Globus pallidus (tissue), 1 donor: ENCODE results near the gene GANC.
A peak's percentile ranks its signal among the peaks of the same experiment; 100 is the strongest.

Experiments
- DNase-seq: peaks from one replicate; pipeline ENCODE4 v3.0.0-alpha.2; 2015; ENCODE audit warnings: low spot score

GANC gene

DNA sequence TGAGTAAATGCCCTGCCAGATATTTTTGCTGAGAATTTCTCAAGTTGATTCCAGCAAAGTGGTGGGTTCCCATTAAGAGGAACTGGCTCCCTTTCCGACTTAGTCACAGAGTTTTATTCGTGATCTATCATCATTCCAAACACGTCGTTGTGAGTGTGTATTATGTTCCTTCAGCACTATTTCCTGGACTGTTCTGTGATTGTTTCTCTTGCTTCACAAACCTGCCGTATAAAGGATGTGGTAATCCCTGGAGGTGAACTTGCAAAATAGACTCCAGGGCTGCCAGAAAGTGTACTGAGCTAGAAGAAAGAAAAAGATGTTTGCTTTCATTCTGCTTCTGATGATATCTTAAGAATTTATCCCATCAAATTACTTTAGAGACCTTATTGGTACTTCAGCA is 71.8 kb downstream of the GANC start:
- DNase-seq: no peak

DNA sequence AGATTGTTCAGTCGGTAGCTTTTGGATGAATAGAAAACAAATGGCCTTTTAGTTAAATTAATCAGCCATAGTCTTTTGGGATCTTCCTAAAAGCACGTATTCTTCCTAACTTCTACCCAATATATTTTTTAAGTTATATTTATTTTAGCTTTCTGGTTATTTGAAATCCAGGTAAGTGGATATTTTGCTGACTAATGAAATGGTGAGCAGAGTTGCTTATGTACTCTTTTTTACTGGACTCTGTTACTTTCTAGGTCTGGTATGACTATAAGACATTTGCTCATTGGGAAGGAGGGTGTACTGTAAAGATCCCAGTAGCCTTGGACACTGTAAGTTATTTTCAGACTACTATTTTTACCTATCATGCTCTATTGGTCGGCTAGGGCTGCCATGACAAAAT is 72.5 kb downstream of the GANC start:
- DNase-seq: no peak

DNA sequence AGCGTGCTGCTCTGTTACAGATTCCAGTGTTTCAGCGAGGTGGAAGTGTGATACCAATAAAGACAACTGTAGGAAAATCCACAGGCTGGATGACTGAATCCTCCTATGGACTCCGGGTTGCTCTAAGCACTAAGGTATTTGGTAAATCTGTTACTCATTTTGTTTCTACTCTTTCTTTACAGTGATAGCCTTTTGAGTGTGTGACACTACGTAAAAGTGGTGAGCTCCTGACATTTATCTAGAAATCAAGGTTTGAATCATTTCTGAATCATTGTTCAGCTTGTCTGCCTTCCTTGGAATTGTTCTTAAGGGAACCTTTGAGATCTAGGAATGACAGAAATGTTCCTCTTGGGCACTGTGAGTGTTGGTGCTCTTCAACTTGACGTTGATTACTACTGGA is 75.1 kb downstream of the GANC start:
- DNase-seq: no peak

DNA sequence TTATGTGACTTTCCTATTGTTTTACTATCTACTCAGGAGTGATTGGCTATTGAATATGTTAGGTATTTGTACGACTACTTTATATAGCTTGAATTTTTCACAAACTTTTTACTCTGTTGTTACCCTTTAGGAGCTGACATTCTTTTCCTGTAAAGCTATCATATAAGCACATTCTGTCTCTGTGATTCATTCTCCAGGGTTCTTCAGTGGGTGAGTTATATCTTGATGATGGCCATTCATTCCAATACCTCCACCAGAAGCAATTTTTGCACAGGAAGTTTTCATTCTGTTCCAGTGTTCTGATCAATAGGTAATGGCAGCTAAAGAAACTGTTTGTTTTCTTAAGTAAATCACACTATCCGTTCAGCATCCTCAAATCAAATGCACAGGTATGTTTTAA is 76.2 kb downstream of the GANC start:
- no peak for DNase-seq

DNA sequence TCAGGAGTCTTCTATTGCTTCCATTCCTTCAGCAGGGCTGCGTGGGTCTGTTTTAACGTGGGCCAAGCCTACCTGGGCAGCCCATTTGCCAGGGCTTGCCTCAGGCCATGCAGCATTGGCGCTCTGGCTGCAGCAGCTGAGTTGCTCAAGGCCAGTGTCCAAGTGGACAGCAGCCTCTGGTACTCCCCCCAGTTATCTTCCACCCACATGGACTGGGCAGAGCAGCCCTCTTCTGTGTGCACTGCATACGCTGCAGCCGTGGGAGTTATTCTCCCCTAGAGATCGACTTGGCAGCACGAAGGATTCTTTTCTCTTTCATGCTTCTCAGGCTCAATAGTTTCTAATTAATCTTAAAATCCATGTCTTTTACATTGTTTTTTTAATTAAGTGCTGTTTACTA is 79.4 kb downstream of the GANC start:
- no peak for DNase-seq

DNA sequence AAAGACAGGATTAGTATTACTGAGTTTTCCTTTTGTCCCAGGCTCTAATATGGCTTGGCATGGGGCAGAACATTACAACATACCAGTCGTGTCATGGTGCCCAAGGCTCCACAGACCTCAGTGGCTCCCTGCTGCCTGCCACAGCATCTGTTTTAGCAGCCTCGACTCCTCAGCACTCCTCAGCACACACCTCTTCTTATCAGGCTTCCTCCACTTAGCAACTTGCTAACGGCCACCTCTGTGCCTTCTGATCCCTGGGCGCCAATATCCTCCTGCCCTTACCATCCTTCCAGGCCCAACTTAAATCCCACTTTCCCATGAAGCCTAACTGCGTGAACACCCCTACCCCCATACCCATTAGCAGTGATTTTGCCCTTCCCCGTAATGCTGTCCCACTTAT is 80.1 kb downstream of the GANC start:
- no peak for DNase-seq

DNA sequence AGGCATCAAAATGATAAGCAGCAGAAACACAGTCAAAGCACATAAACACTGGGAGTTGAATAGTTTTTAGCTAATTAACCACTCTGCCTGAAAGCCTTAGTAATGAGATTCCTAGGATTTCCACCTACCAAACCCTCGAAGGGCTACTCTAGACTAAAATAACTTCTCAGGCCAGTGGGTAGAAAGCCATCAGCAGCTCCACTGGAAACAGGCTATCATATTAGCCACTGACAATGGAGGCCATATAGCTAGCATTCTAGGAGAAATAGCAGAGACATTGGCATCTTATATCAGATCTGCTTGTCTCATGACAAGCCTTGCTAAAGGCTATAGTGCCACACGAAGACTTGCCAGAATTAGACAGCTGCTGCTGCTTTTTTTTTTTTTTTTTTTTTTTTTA is 81.8 kb downstream of the GANC start:
- DNase-seq: no peak

DNA sequence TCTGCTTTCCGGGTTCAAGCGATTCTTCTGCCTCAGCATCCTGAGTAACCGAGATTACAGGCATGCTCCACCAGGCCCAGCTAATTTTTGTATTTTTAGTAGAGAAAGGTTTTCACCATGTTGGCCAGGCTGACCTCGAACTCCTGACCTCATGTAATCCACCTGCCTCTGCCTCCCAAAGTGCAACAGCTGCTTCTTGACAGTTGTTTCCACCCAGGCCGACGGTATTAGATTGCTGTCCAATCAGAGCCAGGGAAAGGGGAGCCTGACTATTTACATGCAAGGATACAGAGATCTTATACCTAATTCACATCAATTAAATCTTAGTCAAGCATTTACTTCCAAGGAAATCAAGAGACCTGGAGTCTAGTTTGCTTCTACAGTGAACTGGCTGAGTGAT is 82.3 kb downstream of the GANC start:
- DNase-seq: no peak

DNA sequence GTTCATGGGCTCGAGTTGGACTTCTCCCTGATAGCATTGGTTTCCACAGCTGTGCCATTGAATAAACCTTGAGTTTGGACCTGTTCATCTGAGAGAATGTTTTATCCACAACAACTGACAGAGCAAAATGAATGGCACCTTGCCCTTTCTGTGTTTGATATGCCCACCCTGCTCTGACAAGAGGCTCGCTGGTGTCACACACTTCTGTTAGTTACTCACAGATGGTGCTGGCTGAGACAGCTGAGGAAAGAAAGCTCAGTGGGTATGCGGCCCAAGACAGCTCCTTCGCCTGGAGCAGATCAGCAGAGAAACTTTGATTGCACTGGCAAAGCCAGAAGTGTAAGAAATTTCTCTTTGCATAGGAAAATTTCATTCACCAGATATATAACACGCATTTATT is 83.8 kb downstream of the GANC start:
- no peak for DNase-seq

DNA sequence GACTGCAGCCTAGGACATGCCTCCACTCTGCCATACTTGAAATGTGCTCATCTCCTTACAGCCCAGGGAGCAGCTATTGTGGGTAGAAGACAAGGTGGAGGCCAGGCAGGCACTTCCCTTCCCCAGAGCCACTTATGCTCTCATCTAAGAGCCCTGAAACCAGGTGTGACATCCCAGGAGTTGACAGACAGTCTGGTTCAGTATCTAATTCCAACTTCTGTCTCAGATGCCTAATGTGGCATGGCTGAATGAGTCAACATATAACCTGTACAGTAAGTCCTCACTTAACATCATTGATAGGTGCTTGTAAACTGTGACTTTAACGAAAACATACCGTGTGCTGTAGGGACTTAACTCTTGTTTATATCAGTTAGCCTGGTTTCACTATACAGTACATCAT is 85.1 kb downstream of the GANC start:
- no peak for DNase-seq

DNA sequence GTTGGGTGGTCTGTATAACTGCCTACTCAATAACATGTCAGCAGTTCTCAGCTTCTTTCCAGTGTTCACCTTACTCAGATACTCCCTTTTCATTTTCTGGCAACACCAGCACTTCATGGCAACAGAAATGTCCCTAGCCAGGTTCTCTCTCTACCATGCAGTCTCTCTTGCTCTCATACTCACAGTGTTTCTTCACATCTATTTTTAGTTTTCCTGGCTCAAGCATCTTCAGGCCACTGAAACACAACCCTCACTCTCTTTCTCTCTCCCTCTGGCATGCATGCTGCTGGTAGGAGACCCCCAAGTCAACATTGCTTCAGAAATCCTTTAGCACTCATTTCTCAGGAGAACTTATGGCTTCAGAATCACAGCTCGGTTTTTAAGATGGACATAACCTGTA is 86.2 kb downstream of the GANC start, which contains the start of gene CAPN3:
Gene CAPN3, plus strand, starts transcription at position 253 of the 400 bp plus-strand sequence. CDS start 305 bp downstream, outside the sequence.
- no peak for DNase-seq

DNA sequence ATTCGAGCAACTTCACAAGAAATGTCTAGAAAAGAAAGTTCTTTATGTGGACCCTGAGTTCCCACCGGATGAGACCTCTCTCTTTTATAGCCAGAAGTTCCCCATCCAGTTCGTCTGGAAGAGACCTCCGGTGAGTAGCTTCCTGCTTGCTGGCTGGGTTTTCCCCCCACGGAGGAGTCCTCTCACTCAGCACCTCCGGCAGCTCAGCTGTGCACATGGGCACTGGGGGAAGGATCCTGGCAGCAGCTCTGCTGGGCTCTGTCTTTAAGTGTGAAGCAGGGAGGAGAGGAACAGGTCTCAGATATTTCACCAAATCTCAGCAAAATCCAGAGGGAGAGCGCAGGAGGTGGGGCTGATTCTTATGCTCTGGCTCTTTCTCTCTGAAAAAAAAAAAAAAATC is 87.0 kb downstream of the GANC start:
- DNase-seq: no peak

DNA sequence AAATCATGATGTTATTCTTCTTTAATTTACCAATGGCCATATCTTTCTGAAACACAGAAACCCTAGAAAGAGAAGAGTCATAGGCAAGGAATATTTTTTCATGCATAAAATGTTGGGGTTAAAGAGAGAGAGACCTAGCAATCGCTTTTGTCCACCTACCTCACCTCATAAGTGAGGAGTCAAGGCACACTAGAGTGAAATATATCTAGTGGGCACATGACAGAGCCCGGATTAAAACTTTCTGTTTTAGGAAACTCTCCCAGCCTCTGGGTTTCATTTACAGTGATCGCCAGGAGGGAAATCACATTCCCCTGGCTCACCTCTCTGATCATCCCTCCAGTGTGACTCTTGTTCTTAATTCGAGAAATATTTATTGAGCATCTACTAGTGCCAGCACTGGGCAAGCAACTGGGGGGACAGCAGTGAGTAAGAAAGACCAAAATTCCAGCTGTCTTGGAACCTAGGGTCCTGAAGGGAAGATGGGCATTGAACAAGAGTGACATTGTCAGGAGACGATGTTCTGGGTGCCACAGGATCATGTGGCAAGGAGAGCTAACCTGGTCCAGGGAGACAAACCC is 87.6 kb downstream of the GANC start:
- no peak for DNase-seq

DNA sequence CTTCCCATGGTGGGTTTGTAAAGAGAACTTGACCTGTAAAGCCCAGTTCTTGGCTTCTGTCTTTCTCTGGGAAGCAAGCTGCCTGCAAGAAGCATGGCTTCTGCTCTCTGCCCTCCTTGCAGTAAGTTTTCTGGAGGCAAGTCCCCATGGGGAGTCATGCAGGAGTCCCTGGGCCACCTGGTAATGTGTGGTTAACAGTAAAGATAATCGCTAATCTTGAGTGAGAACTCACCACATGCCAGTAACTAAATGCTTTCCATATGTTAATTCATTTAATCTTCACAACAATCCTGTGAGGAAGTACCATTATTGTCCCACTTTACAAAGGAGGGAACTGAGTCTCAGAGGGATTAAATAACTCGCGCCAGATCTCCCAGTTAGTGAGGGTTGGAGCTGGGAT is 90.5 kb downstream of the GANC start:
- no peak for DNase-seq

DNA sequence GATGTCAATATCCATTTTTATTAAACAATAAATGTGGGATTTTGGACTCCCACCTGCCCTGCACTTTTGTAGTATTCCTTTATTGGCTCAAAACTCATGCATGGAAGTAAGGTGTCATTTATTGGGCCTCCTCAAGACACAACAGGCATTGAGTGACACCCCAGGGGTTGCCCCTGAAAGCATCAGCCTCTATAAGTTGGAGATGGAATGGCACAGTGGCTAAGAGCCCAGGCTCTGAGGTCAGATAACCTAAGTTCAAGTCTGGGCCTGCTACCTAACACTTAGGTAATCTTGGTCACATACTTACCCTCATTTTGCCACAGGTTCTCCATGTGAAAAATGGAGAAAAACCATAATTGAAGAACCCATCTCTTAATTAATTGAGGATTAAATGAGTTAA is 90.9 kb downstream of the GANC start:
- no peak for DNase-seq

DNA sequence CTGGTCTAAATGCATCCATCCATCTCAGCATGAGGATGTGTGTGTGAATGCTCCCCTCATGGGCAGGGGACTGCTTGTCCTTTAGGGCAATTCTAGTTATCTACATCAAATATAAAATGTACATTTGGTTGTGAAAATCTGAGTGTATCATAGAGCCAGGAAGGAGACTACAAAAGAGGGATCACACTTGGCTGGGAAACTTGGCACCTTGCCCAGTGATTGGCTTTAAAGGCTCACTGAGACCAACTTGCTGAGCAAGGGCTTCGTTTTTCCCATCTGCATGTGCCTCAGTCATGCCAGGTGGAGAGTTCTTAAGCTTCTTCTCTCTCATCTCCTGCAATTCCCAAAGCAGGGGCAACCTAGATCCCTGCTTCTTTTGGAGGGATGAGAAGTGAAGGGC is 91.5 kb downstream of the GANC start:
- DNase-seq: peak; percentile 15

DNA sequence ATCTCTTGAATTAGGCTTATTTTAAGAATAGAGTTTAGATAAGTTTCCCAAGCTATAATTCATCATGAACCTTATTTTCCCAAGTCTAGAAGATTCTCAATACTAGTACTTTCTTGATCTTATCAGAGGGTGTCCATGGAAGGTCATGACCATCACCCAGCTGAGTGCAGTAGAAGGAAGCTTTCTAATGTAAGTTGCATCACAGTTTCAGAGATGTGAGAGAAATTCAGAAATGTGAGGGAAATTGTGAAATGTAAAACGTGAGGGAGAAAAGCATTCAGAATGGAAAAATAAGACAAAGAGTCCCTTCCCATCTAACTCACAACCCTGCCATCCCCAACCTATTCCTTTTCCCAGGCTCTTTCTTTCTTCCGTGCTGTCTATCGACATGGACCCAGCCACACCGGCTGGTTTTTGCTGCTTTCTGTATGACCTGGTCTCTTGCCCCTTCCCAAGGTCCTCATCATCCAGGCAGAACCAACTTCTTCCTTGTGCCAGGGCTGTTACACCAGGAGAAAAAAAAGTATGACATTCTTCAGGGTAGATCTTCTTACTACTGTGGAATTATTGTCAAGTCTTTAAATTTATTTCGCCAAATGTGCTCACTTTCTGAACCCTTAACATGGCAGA is 93.0 kb downstream of the GANC start:
- no peak for DNase-seq

DNA sequence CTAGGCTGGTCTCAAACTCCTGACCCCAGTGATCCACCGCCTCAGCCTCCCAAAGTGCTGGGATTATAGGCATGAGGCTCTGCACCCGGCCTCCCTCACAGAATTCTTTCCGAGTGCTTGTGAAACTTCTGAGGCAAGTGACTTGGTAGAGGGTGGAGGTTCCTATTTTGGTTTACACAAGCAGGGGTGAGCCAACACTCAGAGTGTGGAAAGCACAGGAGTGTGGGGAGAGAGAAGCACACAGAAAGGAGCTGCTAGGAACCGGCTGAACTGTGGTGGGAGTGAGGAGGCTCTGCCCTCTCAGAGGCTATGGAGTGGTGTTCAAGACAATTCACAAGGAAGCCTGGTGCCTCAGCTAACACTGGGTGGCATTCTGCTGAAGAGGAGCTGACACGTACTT is 94.0 kb downstream of the GANC start:
- DNase-seq: no peak

DNA sequence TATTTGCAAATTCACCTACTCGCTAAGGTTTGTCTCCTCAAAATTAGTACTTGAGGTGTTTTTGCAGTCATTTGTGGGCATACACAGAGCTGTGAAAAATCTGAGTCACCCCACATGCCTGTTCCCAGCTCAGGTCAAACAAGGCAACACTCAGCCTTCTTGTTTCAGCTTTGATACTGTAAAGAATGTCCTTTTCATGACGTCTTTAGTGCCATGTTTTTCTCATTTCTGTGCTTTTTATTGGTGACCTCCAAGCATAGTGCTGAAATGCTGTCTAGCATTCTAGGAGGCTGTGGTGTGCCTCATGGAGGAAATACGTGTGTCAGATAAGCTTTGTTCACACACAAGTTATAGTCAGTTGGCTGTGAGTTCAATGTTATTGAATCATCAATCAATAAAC is 95.1 kb downstream of the GANC start:
- no peak for DNase-seq

DNA sequence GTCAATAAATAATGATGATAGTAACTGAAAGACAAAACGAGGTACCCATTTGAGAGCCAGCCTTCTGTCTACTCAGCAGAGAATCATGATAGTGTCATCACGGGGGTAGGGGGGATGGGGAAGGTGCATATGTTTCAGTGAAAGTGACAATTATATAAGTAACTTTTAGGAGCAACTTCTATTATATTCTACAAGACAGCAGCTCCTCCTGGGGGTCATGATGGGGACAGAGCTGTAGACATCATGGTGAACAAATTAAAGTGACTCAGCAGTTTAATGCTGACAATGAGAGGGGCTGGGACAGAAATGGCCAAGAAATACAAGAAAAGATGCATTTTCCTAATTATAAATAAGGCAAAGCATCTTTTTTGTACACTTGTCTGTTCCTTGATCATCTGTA is 98.1 kb downstream of the GANC start:
- no peak for DNase-seq

DNA sequence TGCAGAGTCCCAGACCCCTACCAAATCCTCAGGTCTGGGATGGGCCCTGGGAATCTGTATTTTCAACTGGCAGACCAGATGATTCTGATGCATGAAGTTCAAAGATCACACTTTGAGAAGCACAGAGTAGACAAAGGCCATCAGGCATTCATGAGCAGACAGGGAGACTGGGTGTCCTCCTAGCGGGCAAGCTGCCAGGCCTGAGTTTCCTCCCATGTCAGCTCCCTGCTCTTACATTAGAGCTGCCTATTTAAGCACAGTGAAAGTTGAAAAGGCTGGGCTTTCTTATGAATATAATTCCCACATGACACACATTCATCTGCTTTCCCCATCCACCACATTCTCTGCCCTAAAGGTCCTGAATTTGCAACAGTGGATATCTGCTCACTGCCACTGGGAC is 100.3 kb downstream of the GANC start:
- DNase-seq: peak; percentile 24

DNA sequence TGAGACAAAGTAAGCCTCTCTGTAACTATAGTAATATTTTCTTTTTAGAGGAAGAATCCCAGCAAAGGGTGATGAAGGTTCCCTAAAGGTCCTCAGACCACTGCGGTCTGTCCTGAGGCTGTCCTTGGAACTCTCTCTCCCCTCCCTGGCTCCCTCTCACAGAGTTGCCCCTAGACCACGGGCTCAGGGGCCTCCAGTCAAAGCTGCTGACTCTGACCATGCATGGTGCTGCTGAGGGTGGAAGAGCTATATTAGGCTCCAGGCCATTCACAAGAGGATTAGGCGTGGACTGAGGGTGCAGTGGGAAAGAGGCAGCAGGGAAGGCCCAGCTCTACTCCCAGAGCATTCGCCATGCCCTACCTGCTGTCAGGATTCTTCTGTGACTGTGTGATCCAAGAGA is 100.9 kb downstream of the GANC start:
- no peak for DNase-seq

DNA sequence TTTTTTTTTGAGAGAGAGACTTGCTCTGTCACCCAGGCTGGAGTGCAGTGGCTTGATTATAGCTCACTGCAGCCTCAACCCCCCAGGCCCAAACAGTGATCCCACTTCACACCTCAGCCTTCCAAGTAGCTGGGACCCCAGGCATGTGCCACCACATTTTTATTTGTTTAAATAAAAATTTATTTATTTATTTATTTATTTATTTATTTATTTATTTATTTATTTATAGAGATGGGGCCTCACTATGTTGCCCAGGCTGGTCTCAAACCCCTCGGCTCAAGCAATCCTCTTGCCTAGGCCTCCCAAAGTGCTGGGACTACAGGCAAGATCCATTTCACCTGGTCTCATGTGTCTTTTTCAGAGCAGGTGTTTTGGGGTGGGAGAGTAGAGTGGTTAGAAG is 101.8 kb downstream of the GANC start:
- no peak for DNase-seq

DNA sequence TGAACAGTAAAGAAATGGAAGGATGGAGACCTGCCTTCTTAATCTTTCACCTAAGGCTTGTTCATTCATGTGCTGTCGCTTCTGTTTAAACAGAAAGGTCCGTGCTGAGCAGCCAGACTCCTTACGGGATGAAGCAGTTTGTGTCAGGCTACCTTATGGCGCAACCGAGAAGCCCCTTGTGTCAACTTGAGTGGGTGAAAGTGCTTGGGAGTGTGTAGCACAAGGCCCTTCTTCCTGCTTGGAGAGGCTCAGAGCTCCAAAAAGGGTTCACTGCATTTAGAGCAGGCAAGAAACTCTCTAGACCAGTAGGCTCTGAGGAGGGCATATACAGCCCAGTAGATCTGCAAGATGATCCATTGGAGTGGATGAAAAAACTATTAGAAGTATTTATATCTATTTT is 102.3 kb downstream of the GANC start:
- DNase-seq: no peak
